Measurements from ENCODE around the gene RPL37A.

DNA sequence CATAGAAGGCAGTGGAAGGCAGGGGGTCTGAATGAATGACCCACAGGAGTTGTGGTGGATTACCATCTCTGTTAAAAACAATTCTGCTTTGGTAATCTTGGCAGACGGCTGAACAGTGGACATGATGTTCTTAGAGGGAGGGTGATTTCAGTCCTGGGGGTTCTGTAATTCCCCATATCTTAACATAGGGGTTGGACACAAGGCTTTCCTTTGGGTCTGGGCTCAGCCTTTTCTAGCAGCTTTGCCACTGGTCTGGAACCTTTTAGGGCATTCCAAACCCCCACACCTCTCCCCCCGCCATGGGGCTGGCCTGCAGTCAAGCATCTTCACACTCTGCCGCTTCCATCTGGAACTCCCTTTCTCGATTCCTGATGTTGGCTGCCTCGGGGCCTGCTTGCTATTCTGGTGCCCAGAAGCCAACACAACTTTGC lies 50.3 kb downstream of the RPL37A start:
- no peak for TF ChIP-seq POLR2A (IDR thresholded peaks at IDR 0.05)
- TF ChIP-seq, protein P1, sequence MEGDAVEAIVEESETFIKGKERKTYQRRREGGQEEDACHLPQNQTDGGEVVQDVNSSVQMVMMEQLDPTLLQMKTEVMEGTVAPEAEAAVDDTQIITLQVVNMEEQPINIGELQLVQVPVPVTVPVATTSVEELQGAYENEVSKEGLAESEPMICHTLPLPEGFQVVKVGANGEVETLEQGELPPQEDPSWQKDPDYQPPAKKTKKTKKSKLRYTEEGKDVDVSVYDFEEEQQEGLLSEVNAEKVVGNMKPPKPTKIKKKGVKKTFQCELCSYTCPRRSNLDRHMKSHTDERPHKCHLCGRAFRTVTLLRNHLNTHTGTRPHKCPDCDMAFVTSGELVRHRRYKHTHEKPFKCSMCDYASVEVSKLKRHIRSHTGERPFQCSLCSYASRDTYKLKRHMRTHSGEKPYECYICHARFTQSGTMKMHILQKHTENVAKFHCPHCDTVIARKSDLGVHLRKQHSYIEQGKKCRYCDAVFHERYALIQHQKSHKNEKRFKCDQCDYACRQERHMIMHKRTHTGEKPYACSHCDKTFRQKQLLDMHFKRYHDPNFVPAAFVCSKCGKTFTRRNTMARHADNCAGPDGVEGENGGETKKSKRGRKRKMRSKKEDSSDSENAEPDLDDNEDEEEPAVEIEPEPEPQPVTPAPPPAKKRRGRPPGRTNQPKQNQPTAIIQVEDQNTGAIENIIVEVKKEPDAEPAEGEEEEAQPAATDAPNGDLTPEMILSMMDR (IDR thresholded peaks at IDR 0.05) = no peak

Data from adrenal gland (tissue), 5 donors.